ENCODE measurements around the gene GSTM2. TPM values are rescaled to one million over a fixed set of nuclear protein-coding genes. Genes with fewer than 3 reads are reported as not detected.

GSTM2 gene
- 20.4 TPM for total RNA-seq (ENCODE audit: unreplicated experiment)
- long read RNA-seq, transcript GSTM2-201 (8 exons, 1,157 nt): major isoform, 10 of 10 reads
- long read RNA-seq, partial matches to known transcripts: 0 of 10 reads
- long read RNA-seq, other reads (novel, unspliced or antisense): 0 of 10 reads

DNA sequence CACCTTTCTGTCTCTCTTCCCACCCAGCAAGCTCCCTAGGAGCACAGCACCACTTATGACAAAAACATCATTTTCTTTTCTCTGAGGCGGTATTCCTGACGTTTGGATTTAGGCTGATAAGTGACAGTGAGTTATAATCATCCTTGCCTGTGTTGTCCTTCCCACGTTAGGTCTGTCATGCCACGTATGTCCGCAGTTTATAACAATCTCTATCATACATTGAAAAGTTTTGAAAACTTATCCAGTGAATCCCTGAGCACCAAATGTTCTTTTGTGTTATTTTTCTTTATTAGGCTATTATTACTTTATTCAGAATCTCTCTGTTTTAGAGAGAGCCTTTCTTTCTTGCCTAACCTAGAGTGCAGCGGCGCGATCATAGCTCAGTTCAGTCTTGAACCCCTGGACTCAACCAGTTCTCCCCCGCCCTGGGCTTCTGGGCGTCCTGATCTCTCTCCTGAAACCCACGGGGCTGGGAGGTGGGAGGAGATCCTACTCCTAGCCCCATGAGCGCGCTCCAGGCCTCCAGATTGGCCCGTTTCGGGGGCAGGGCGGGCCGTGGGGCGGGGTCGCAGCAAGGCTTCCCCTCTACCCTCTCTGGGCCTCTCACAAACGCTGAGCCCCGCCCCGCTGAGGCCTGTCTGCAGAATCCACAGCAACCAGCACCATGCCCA is at the start of gene GSTM2:
Gene GSTM2 (plus strand): TSS at position 606 of the 671 bp plus-strand sequence. CDS start 59 bp downstream, at position 665.
- H3K9me3 Mint-ChIP-seq (ENCODE audit: unreplicated experiment): no peaks in the 10 kb centered on the region
- no peak within 1 kb of the TSS for H3K27ac Mint-ChIP-seq (ENCODE audit: unreplicated experiment)
- H3K4me3 Mint-ChIP-seq (ENCODE audit: unreplicated experiment): peak within 1 kb of the TSS; percentile 73
- peak; percentile 83 for DNase-seq (ENCODE audit: low spot score)
- TF ChIP-seq, protein P1, sequence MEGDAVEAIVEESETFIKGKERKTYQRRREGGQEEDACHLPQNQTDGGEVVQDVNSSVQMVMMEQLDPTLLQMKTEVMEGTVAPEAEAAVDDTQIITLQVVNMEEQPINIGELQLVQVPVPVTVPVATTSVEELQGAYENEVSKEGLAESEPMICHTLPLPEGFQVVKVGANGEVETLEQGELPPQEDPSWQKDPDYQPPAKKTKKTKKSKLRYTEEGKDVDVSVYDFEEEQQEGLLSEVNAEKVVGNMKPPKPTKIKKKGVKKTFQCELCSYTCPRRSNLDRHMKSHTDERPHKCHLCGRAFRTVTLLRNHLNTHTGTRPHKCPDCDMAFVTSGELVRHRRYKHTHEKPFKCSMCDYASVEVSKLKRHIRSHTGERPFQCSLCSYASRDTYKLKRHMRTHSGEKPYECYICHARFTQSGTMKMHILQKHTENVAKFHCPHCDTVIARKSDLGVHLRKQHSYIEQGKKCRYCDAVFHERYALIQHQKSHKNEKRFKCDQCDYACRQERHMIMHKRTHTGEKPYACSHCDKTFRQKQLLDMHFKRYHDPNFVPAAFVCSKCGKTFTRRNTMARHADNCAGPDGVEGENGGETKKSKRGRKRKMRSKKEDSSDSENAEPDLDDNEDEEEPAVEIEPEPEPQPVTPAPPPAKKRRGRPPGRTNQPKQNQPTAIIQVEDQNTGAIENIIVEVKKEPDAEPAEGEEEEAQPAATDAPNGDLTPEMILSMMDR (IDR thresholded peaks at IDR 0.05; ENCODE audit: unreplicated experiment): no peak
- peaks cover 7% of the 10 kb centered on the region for H3K36me3 Mint-ChIP-seq (ENCODE audit: low read depth, unreplicated experiment)
- no peaks in the 10 kb centered on the region for H3K27me3 Mint-ChIP-seq (ENCODE audit: unreplicated experiment)
- H3K4me1 Mint-ChIP-seq (ENCODE audit: unreplicated experiment): peaks cover 6% of the 10 kb centered on the region

DNA sequence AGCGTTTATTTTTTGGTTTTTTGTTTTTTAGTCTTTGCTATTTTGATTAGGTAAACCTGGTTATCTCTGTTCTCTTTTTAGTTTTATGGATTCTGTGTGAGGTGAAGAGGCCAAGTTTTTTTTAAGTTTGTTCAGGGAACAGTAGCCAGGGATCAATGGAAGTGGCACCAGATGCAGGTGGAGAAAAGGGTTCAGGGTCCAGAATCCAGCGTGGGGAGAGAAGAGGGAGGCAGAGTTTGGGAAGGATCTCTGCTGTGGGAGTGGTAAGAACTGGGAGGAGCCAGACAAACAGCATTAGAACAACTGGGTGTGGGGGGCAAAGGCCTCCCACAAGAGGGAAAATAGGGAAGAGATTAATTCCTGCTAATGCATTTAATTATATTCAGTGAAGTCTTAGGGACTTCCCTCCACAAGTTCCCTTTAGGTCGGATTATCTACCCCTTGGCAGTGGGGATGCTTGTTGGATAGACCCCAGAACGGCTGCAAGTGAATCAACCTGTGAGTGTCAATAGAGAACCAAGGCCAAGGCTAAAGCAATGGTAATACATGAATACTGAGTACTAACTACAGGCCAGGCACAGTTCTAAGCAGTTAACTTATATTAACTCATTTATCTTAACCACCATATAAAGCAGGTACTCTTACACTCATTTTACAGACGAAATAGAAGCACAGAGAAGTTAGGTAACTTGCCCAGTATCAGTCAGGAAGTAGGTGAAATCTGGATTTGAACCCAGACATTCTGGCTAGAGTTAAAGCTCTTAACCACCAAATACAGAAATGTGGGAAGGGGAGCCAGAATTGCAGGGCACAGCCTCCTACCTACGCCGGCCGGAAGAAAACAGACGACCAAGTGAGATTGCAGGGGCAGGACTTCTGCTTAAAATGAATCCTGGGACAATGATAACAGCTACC is 48.9 kb upstream of the GSTM2 start:
- peak overlapping the region; percentile 65 for H3K27ac Mint-ChIP-seq (ENCODE audit: unreplicated experiment)
- TF ChIP-seq, protein P1 (IDR thresholded peaks at IDR 0.05; ENCODE audit: unreplicated experiment): no peak
- H3K36me3 Mint-ChIP-seq (ENCODE audit: low read depth, unreplicated experiment): no peaks in the 10 kb centered on the region
- H3K9me3 Mint-ChIP-seq (ENCODE audit: unreplicated experiment): no peaks in the 10 kb centered on the region
- H3K4me1 Mint-ChIP-seq (ENCODE audit: unreplicated experiment): peaks cover 57% of the 10 kb centered on the region
- H3K27me3 Mint-ChIP-seq (ENCODE audit: unreplicated experiment): peaks cover 20% of the 10 kb centered on the region
- peak overlapping the region; percentile 92 for H3K4me3 Mint-ChIP-seq (ENCODE audit: unreplicated experiment)
- no peak for DNase-seq (ENCODE audit: low spot score)

DNA sequence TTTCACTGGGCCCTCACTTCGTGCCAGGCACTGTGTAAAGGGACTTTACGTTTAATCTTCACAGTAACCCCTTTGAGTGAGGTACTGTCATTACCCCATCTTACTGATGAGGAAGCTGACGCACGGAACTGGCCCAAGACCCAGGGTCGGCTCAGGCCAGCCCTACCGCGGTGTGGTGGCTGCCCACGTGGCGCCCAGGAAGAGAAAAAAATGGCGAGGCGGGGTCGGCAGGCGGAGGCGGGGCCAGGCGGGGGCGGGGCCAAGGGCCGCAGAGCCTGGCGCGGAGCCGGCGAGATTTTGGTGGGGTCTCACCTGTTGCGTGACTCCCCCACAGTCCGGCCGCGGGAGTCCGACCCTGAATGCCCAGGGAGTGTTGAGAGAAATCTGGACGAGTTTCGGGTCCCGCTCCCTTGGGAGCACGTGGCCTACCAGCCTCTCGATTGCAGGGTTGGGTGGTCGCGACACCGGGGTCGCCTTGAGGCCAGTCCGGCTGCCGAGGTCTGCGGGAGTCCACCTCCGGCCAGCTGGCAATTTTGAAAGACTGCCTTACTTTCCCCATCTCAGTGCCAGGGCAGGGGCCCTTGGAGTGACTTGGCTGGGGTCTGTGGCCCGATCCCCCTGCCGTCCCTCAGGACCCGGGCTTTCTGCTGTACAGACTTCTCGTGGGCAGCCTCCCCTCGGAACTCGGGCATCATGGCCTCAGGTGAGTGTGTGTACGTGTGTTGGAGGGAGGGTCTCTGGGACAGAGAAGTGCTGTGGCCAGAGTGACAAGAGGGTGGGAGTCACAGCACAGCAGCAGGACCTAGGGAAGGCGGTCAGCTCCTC is 48.1 kb upstream of the GSTM2 start, which contains the start of the genes AMPD2 and GNAT2:
Gene AMPD2 (plus strand): TSS at position 262 of the 825 bp plus-strand sequence. CDS start 1,339 bp downstream, outside the sequence.
Gene GNAT2 (minus strand): TSS at position 41 of the 825 bp plus-strand sequence. CDS start 6,746 bp downstream, outside the sequence.
- DNase-seq (ENCODE audit: low spot score): peak; percentile 55
- peaks cover 53% of the 10 kb centered on the region for H3K4me1 Mint-ChIP-seq (ENCODE audit: unreplicated experiment)
- no peaks in the 10 kb centered on the region for H3K36me3 Mint-ChIP-seq (ENCODE audit: low read depth, unreplicated experiment)
- peak within 1 kb of the TSS; percentile 97 for H3K27ac Mint-ChIP-seq (ENCODE audit: unreplicated experiment)
- peaks cover 22% of the 10 kb centered on the region for H3K27me3 Mint-ChIP-seq (ENCODE audit: unreplicated experiment)
- peak within 1 kb of the TSS; percentile 97 for H3K4me3 Mint-ChIP-seq (ENCODE audit: unreplicated experiment)
- no peaks in the 10 kb centered on the region for H3K9me3 Mint-ChIP-seq (ENCODE audit: unreplicated experiment)
- TF ChIP-seq, protein P1 (IDR thresholded peaks at IDR 0.05; ENCODE audit: unreplicated experiment): no peak

DNA sequence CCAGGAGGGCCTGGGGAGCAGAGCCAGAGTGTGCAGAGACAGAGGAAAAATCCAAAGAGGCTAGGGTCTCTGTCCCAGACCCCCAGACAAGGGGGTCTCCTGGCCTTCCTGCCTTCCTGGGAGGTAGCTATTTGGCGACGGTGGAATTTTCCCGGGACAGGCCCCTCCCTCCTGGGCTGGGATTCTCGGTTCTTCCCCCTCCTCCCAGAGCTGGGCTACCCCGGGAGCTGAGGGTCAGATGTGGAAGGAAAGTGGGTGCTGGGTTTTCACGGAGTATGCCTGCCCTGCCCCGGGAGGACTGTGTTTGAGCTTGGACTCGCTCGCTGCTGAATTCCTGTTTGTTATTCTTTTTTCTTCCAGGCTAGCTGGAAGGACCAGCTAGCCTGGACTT is 47.5 kb upstream of the GSTM2 start:
- TF ChIP-seq, protein P1 (IDR thresholded peaks at IDR 0.05; ENCODE audit: unreplicated experiment): no peak
- peak; percentile 45 for DNase-seq (ENCODE audit: low spot score)
- Mint-ChIP-seq H3K9me3 (ENCODE audit: unreplicated experiment) (no peaks in the 10 kb centered on the region), H3K36me3 (ENCODE audit: low read depth, unreplicated experiment) (no peaks in the 10 kb centered on the region), H3K4me1 (ENCODE audit: unreplicated experiment) (peaks cover 54% of the 10 kb centered on the region), H3K4me3 (ENCODE audit: unreplicated experiment) (peak overlapping the region; percentile 97), H3K27me3 (ENCODE audit: unreplicated experiment) (peaks cover 23% of the 10 kb centered on the region), H3K27ac (ENCODE audit: unreplicated experiment) (peak overlapping the region; percentile 97)
